ENCODE results near the gene GRIN3B. TPM values are rescaled to one million over a fixed set of nuclear protein-coding genes. Genes with fewer than 3 reads are reported as not detected.
A peak's percentile ranks its signal among the peaks of the same experiment; 100 is the strongest.

Gene GRIN3B
- total and polyA plus RNA-seq, 2 of the 4 experiments (the other 2 are of a cell fraction), result under 0.01 to 0.91 TPM

GRCh38 chr19:1011831-1012333, 11.7 kb downstream of the GRIN3B start:
- DNase-seq (no peak), ATAC-seq (ENCODE audit: low read depth) (no peak)
- H2BK15ac ChIP-seq (ENCODE audit: low read depth, low read length), result no peak overlapping the region
- no peak overlapping the region for H3K4me2 ChIP-seq (ENCODE audit: low read depth, low read length)
- no peak overlapping the region for H3K18ac ChIP-seq (ENCODE audit: low read depth, low read length)
- no peak overlapping the region for H3K23ac ChIP-seq (ENCODE audit: low read depth, low read length)
- no peak overlapping the region for H2AK9ac ChIP-seq (replicated peaks; ENCODE audit: low read depth, low read length, poor library complexity)
- H3K27me3 ChIP-seq (ENCODE audit: control insufficient read depth, insufficient read depth, low read length), result no peaks in the 10 kb centered on the region
- H3K14ac ChIP-seq (replicated peaks; ENCODE audit: low read depth, low read length), result no peak overlapping the region
- H3K9me1 ChIP-seq (ENCODE audit: insufficient read depth, low read length), result peaks cover 7% of the 10 kb centered on the region; the same call in 1 of the 2 replicates
- no peak overlapping the region for H2BK5ac ChIP-seq (ENCODE audit: low read depth, low read length, poor library complexity, severe bottlenecking)
- H3K9me3 ChIP-seq (ENCODE audit: control insufficient read depth, insufficient read depth, low read length), result no peaks in the 10 kb centered on the region
- peak overlapping the region; percentile 32 for H2AFZ ChIP-seq (replicated peaks; ENCODE audit: low read length, poor library complexity)
- BruUV-seq (replicated peaks), result no TSS peak
- intact Hi-C loops (cut with micrococcal nuclease) (no loop called here), dilution Hi-C loops (cut with HindIII; ENCODE audit: low sequenced_read_pairs, unreplicated experiment) (no loop called here), in situ Hi-C loops (cut with MboI; ENCODE audit: low sequenced_read_pairs) (no loop called here)
- no peak overlapping the region for H4K5ac ChIP-seq (ENCODE audit: low read depth, low read length)
- H2BK120ac ChIP-seq (ENCODE audit: low read depth, low read length), result no peak overlapping the region
- no peak overlapping the region for H3K4me3 ChIP-seq (ENCODE audit: insufficient read depth, low read depth, low read length)
- no peak overlapping the region for H2BK20ac ChIP-seq (ENCODE audit: low read depth, low read length)
- H3K56ac ChIP-seq (ENCODE audit: extremely low read depth, insufficient read depth, low read length), result no peak overlapping the region
- H3K4me1 ChIP-seq (ENCODE audit: control insufficient read depth, insufficient read depth, low read length), result peaks cover 28% of the 10 kb centered on the region
- H3K4ac ChIP-seq (ENCODE audit: low read depth, low read length), result no peak overlapping the region
- H3K9ac ChIP-seq (ENCODE audit: low read depth, low read length), result no peak overlapping the region
- peaks cover 38% of the 10 kb centered on the region for H3K36me3 ChIP-seq (ENCODE audit: control insufficient read depth, insufficient read depth, low read length)
- H4K20me1 ChIP-seq (ENCODE audit: insufficient read depth, low read length), result peaks cover 65% of the 10 kb centered on the region
- H4K91ac ChIP-seq (ENCODE audit: insufficient read depth, low read depth, low read length), result no peak overlapping the region
- no peak overlapping the region for H4K8ac ChIP-seq (ENCODE audit: low read depth in 2 of 2, low read length in 2 of 2)
- peaks cover 0 to 47% of the 10 kb centered on the region in 2 experiments; a peak in 2 of 4 replicates for H3K79me1 ChIP-seq (ENCODE audit: low read depth in 1 of 2, low read length in 2 of 2)
- no peak overlapping the region for H2AK5ac ChIP-seq (ENCODE audit: low read depth, low read length)
- ChIA-PET CTCF (no interaction called here), POLR2A (ENCODE audit: unreplicated experiment) (no interaction called here)
- WGBS, 2 experiments (ENCODE audit: extremely low coverage in 2 of 2, insufficient read length in 1 of 2), result 94% methylated on average over 29 of the region's 36 CpGs; no CpG with 5 or more reads in 1 of the 2 experiments
- H3K27ac ChIP-seq (ENCODE audit: insufficient read depth, low read length), result no peak overlapping the region
- TF ChIP-seq SMC3 (IDR thresholded peaks at IDR 0.05; ENCODE audit: low read depth, low read length) (no peak), NFE2L2 (IDR thresholded peaks at IDR 0.05; ENCODE audit: low read depth, low read length) (no peak), RAD21 (IDR thresholded peaks at IDR 0.05; ENCODE audit: low read length) (no peak), CEBPB (IDR thresholded peaks at IDR 0.05; ENCODE audit: low read depth, low read length) (no peak), BHLHE40 (IDR thresholded peaks at IDR 0.05; ENCODE audit: low read depth, low read length) (no peak), FOS (IDR thresholded peaks at IDR 0.05; ENCODE audit: low read depth, low read length) (no peak), CTCF (conservative IDR thresholded peaks at IDR 0.05; ENCODE audit: low read depth, low read length) (no peak), MXI1 (IDR thresholded peaks at IDR 0.05; ENCODE audit: borderline replicate concordance, low read depth, low read length) (no peak), CHD1 (IDR thresholded peaks at IDR 0.05; ENCODE audit: low read depth, low read length) (no peak)

Measured in IMR-90 (cell line).